ENCODE measurements around the gene NRIP3. TPM values are rescaled to one million over a fixed set of nuclear protein-coding genes. Genes with fewer than 3 reads are reported as not detected.

The NRIP3 gene
- total and polyA plus RNA-seq, 2 of the 13 experiments (the other 11 are each of a cell fraction or from before 2014, with no cell fraction given), result 0.04 to 0.07 TPM

DNA sequence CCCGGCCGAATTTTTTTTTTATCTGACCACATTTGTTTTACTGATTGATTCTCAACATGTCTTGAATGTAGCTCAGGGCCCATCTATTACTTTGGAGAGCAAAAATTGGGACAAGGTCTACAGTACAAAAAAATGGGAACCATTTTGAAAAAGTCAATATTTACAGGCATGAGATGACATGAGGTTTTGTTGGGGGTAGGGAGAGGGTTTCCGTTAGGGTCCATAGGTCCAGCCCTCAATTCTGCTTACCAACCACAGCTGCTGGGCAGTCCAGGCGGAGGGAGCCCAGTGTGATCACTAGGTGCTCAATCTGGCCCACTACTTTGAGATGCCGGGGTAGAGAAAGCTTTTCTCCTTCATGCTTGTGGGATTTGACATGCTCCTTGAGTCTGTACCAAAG is 18.3 kb downstream of the NRIP3 start (continued):
- TF ChIP-seq, protein P1, sequence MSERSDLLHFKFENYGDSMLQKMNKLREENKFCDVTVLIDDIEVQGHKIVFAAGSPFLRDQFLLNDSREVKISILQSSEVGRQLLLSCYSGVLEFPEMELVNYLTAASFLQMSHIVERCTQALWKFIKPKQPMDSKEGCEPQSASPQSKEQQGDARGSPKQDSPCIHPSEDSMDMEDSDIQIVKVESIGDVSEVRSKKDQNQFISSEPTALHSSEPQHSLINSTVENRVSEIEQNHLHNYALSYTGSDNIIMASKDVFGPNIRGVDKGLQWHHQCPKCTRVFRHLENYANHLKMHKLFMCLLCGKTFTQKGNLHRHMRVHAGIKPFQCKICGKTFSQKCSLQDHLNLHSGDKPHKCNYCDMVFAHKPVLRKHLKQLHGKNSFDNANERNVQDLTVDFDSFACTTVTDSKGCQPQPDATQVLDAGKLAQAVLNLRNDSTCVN (CRISPR knock-in tag; IDR thresholded peaks at IDR 0.05; ENCODE audit: borderline replicate concordance), result no peak
- TF ChIP-seq ZMYM4 (CRISPR knock-in tag; IDR thresholded peaks at IDR 0.05), result peak; percentile 66
- no peak for TF ChIP-seq SUZ12 (IDR thresholded peaks at IDR 0.05; ENCODE audit: low read depth, low read length)
- no peak for TF ChIP-seq SIX1 (CRISPR knock-in tag; IDR thresholded peaks at IDR 0.05; ENCODE audit: borderline replicate concordance)
- TF ChIP-seq, protein P2, sequence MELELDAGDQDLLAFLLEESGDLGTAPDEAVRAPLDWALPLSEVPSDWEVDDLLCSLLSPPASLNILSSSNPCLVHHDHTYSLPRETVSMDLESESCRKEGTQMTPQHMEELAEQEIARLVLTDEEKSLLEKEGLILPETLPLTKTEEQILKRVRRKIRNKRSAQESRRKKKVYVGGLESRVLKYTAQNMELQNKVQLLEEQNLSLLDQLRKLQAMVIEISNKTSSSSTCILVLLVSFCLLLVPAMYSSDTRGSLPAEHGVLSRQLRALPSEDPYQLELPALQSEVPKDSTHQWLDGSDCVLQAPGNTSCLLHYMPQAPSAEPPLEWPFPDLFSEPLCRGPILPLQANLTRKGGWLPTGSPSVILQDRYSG (CRISPR knock-in tag; IDR thresholded peaks at IDR 0.05), result no peak
- TF ChIP-seq, protein P3, sequence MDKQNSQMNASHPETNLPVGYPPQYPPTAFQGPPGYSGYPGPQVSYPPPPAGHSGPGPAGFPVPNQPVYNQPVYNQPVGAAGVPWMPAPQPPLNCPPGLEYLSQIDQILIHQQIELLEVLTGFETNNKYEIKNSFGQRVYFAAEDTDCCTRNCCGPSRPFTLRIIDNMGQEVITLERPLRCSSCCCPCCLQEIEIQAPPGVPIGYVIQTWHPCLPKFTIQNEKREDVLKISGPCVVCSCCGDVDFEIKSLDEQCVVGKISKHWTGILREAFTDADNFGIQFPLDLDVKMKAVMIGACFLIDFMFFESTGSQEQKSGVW (CRISPR knock-in tag; IDR thresholded peaks at IDR 0.05; ENCODE audit: borderline replicate concordance), result no peak
- no peak for TF ChIP-seq JUND (CRISPR knock-in tag; IDR thresholded peaks at IDR 0.05)
- TF ChIP-seq LCORL (IDR thresholded peaks at IDR 0.05), result no peak
- peak; percentile 57; the same call in 1 of the 2 replicates for TF ChIP-seq LCORL (CRISPR knock-in tag; IDR thresholded peaks at IDR 0.05)
- TF ChIP-seq, protein P4, sequence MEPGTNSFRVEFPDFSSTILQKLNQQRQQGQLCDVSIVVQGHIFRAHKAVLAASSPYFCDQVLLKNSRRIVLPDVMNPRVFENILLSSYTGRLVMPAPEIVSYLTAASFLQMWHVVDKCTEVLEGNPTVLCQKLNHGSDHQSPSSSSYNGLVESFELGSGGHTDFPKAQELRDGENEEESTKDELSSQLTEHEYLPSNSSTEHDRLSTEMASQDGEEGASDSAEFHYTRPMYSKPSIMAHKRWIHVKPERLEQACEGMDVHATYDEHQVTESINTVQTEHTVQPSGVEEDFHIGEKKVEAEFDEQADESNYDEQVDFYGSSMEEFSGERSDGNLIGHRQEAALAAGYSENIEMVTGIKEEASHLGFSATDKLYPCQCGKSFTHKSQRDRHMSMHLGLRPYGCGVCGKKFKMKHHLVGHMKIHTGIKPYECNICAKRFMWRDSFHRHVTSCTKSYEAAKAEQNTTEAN (CRISPR knock-in tag; conservative IDR thresholded peaks at IDR 0.05), result no peak
- TF ChIP-seq, protein P5, sequence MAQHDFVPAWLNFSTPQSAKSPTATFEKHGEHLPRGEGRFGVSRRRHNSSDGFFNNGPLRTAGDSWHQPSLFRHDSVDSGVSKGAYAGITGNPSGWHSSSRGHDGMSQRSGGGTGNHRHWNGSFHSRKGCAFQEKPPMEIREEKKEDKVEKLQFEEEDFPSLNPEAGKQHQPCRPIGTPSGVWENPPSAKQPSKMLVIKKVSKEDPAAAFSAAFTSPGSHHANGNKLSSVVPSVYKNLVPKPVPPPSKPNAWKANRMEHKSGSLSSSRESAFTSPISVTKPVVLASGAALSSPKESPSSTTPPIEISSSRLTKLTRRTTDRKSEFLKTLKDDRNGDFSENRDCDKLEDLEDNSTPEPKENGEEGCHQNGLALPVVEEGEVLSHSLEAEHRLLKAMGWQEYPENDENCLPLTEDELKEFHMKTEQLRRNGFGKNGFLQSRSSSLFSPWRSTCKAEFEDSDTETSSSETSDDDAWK (CRISPR knock-in tag; IDR thresholded peaks at IDR 0.05), result no peak
- TF ChIP-seq, protein P6, sequence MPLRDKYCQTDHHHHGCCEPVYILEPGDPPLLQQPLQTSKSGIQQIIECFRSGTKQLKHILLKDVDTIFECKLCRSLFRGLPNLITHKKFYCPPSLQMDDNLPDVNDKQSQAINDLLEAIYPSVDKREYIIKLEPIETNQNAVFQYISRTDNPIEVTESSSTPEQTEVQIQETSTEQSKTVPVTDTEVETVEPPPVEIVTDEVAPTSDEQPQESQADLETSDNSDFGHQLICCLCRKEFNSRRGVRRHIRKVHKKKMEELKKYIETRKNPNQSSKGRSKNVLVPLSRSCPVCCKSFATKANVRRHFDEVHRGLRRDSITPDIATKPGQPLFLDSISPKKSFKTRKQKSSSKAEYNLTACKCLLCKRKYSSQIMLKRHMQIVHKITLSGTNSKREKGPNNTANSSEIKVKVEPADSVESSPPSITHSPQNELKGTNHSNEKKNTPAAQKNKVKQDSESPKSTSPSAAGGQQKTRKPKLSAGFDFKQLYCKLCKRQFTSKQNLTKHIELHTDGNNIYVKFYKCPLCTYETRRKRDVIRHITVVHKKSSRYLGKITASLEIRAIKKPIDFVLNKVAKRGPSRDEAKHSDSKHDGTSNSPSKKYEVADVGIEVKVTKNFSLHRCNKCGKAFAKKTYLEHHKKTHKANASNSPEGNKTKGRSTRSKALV (CRISPR knock-in tag; IDR thresholded peaks at IDR 0.05), result no peak
- no peak for TF ChIP-seq PHB2 (IDR thresholded peaks at IDR 0.05; ENCODE audit: partially characterized antibody)
- no peak for TF ChIP-seq ZNF558 (CRISPR knock-in tag; IDR thresholded peaks at IDR 0.05; ENCODE audit: borderline replicate concordance)
- TF ChIP-seq DPF2 (CRISPR knock-in tag; IDR thresholded peaks at IDR 0.05; ENCODE audit: borderline replicate concordance, low read depth), result 0 out of 2 replicates have a peak, but pooled peaks have one; percentile 21
- no peak for TF ChIP-seq DR1 (CRISPR knock-in tag; IDR thresholded peaks at IDR 0.05)
- no peak for TF ChIP-seq PLRG1 (conservative IDR thresholded peaks at IDR 0.05)
- TF ChIP-seq IKZF4 (CRISPR knock-in tag; IDR thresholded peaks at IDR 0.05; ENCODE audit: borderline replicate concordance, low read depth, not compliant biosample characterization), result no peak
- TF ChIP-seq, protein P7, sequence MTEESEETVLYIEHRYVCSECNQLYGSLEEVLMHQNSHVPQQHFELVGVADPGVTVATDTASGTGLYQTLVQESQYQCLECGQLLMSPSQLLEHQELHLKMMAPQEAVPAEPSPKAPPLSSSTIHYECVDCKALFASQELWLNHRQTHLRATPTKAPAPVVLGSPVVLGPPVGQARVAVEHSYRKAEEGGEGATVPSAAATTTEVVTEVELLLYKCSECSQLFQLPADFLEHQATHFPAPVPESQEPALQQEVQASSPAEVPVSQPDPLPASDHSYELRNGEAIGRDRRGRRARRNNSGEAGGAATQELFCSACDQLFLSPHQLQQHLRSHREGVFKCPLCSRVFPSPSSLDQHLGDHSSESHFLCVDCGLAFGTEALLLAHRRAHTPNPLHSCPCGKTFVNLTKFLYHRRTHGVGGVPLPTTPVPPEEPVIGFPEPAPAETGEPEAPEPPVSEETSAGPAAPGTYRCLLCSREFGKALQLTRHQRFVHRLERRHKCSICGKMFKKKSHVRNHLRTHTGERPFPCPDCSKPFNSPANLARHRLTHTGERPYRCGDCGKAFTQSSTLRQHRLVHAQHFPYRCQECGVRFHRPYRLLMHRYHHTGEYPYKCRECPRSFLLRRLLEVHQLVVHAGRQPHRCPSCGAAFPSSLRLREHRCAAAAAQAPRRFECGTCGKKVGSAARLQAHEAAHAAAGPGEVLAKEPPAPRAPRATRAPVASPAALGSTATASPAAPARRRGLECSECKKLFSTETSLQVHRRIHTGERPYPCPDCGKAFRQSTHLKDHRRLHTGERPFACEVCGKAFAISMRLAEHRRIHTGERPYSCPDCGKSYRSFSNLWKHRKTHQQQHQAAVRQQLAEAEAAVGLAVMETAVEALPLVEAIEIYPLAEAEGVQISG (CRISPR knock-in tag; IDR thresholded peaks at IDR 0.05), result no peak
- no peak for TF ChIP-seq ZNF136 (CRISPR knock-in tag; IDR thresholded peaks at IDR 0.05; ENCODE audit: low read depth)
